ENCODE measurements around the gene FILIP1L.
"Not testable (repeated sequence)": the region's sequence is repeated elsewhere in the genome, so short reads cannot be mapped to it uniquely, and the experiment has no call there.

The FILIP1L gene

GRCh38 chr3:100072326-100073048 lies 41.8 kb downstream of the FILIP1L start:
- DNase-seq: no peak

- no peak for DNase-seq
These were observed 44.8 kb downstream of the FILIP1L start for GRCh38 chr3:100069472-100069871.

GRCh38 chr3:100068826-100069225 lies 45.5 kb downstream of the FILIP1L start:
- peak; percentile 22 for DNase-seq

- DNase-seq: no peak
These were observed 46.7 kb downstream of the FILIP1L start for GRCh38 chr3:100067589-100067988.

- no peak for DNase-seq
These were observed 50.3 kb downstream of the FILIP1L start for GRCh38 chr3:100063929-100064461.

- DNase-seq: no peak
These were observed 51.6 kb downstream of the FILIP1L start for GRCh38 chr3:100062665-100063064.

GRCh38 chr3:100060685-100061484 lies 53.4 kb downstream of the FILIP1L start:
- no peak for DNase-seq

- DNase-seq: no peak
These were observed 54.8 kb downstream of the FILIP1L start for GRCh38 chr3:100059472-100059871.

GRCh38 chr3:100057716-100058575 lies 56.4 kb downstream of the FILIP1L start:
- DNase-seq: no peak

GRCh38 chr3:100053951-100054620 lies 60.2 kb downstream of the FILIP1L start:
- DNase-seq: no peak

- DNase-seq: not testable (repeated sequence)
These were observed 62.8 kb downstream of the FILIP1L start for GRCh38 chr3:100051513-100051912.

- no peak for DNase-seq
These were observed 66.1 kb downstream of the FILIP1L start for GRCh38 chr3:100048248-100048647.

- DNase-seq: no peak
These were observed 66.7 kb downstream of the FILIP1L start for GRCh38 chr3:100047455-100048141.

GRCh38 chr3:100046986-100047385 lies 67.3 kb downstream of the FILIP1L start:
- DNase-seq: no peak

- no peak for DNase-seq
These were observed 68.6 kb downstream of the FILIP1L start for GRCh38 chr3:100045696-100046095.

- DNase-seq: no peak
These were observed 69.9 kb downstream of the FILIP1L start for GRCh38 chr3:100044369-100044768.

GRCh38 chr3:100043271-100043670 lies 71.0 kb downstream of the FILIP1L start:
- no peak for DNase-seq

GRCh38 chr3:100042166-100042981 lies 71.9 kb downstream of the FILIP1L start:
- no peak for DNase-seq

- no peak for DNase-seq
These were observed 73.0 kb downstream of the FILIP1L start for GRCh38 chr3:100041328-100041749.

GRCh38 chr3:100040451-100041225 lies 73.7 kb downstream of the FILIP1L start:
- no peak for DNase-seq
